Activated T-helper 17 cell treated with anti-CD3 and anti-CD28 coated beads, Interleukin-2, amount 50 U/mL, for 72 hours (primary cell): ENCODE results near the gene SUPT7L. TPM values are rescaled to one million over a fixed set of nuclear protein-coding genes. Genes with fewer than 3 reads are reported as not detected.
A peak's percentile ranks its signal among the peaks of the same experiment; 100 is the strongest.

Experiments used
- ATAC-seq: fragments of 150-1000 bp; cut with Tn5 transposase; replicated peaks from 2 replicates; pipeline ENCODE4 v1.10.0; 2021; ENCODE audit warnings: mild to moderate bottlenecking, moderate library complexity
- H3K27ac Mint-ChIP-seq: one replicate; pipeline ENCODE4 v1.8.0; 2022; ENCODE audit warnings: mixed read lengths
- H3K27me3 Mint-ChIP-seq: one replicate; pipeline ENCODE4 v1.8.0; 2022; ENCODE audit warnings: mixed read lengths
- H3K36me3 Mint-ChIP-seq: one replicate; pipeline ENCODE4 v1.8.0; 2022; ENCODE audit warnings: low read depth, mild to moderate bottlenecking, mixed read lengths
- H3K4me1 Mint-ChIP-seq: one replicate; pipeline ENCODE4 v1.8.0; 2022; ENCODE audit warnings: mixed read lengths
- H3K4me3 Mint-ChIP-seq: one replicate; pipeline ENCODE4 v1.8.0; 2022; ENCODE audit warnings: mild to moderate bottlenecking, mixed read lengths
- H3K9me3 Mint-ChIP-seq: one replicate; pipeline ENCODE4 v1.8.0; 2022; ENCODE audit warnings: mixed read lengths
- total RNA-seq, 2 donors: library from RNA; stranded (reverse); gene quantifications; one replicate each; pipeline ENCODE4 v1.2.3, GENCODE V29; 2022

SUPT7L gene
- total RNA-seq, 2 donors from 2014 or later = 27.7 to 32.7 TPM

GRCh38 chr2:27671235-27671634 lies 7.8 kb upstream of the SUPT7L start:
- Mint-ChIP-seq H3K36me3 (peaks cover 99% of the 10 kb centered on the region), H3K27me3 (no peaks in the 10 kb centered on the region), H3K4me3 (no peak overlapping the region), H3K27ac (peak overlapping the region; percentile 49), H3K4me1 (peaks cover 11% of the 10 kb centered on the region), H3K9me3 (no peaks in the 10 kb centered on the region)
- peak; percentile 50 for ATAC-seq

- Mint-ChIP-seq H3K27ac (no peak overlapping the region), H3K4me3 (no peak overlapping the region), H3K27me3 (no peaks in the 10 kb centered on the region), H3K4me1 (peaks cover 19% of the 10 kb centered on the region), H3K9me3 (no peaks in the 10 kb centered on the region), H3K36me3 (peaks cover 94% of the 10 kb centered on the region)
- ATAC-seq = no peak
Measured at GRCh38 chr2:27667446-27667845, 4.0 kb upstream of the SUPT7L start.

- no peak for ATAC-seq
- peaks cover 25% of the 10 kb centered on the region for H3K4me1 Mint-ChIP-seq
- H3K36me3 Mint-ChIP-seq = peaks cover 95% of the 10 kb centered on the region
Measured at GRCh38 chr2:27664622-27665363, 1.4 kb upstream of the SUPT7L start.

GRCh38 chr2:27664154-27664574 lies 750 bp upstream of the SUPT7L start:
- Mint-ChIP-seq H3K36me3 (peaks cover 95% of the 10 kb centered on the region), H3K9me3 (no peaks in the 10 kb centered on the region), H3K4me3 (peak overlapping the region; percentile 99), H3K4me1 (peaks cover 25% of the 10 kb centered on the region), H3K27ac (peak overlapping the region; percentile 99), H3K27me3 (no peaks in the 10 kb centered on the region)
- ATAC-seq = peak; percentile 4

More at GRCh38 chr2:27664622-27665363, 1.4 kb upstream of the SUPT7L start:
- Mint-ChIP-seq H3K27ac (peak overlapping the region; percentile 99), H3K27me3 (no peaks in the 10 kb centered on the region), H3K9me3 (no peaks in the 10 kb centered on the region), H3K4me3 (peak overlapping the region; percentile 99)

- no peaks in the 10 kb centered on the region for H3K27me3 Mint-ChIP-seq
- ATAC-seq = no peak
- H3K36me3 Mint-ChIP-seq = peaks cover 95% of the 10 kb centered on the region
- no peaks in the 10 kb centered on the region for H3K9me3 Mint-ChIP-seq
- H3K4me1 Mint-ChIP-seq = peaks cover 25% of the 10 kb centered on the region
- H3K27ac Mint-ChIP-seq = no peak overlapping the region
- peak overlapping the region; percentile 99 for H3K4me3 Mint-ChIP-seq
Measured at GRCh38 chr2:27661371-27661770, 2.0 kb downstream of the SUPT7L start.

- Mint-ChIP-seq H3K27ac (peak overlapping the region; percentile 20), H3K4me3 (no peak overlapping the region), H3K9me3 (no peaks in the 10 kb centered on the region), H3K4me1 (peaks cover 17% of the 10 kb centered on the region), H3K27me3 (no peaks in the 10 kb centered on the region), H3K36me3 (peaks cover 98% of the 10 kb centered on the region)
- ATAC-seq = no peak
Measured at GRCh38 chr2:27655155-27655951, 8.1 kb downstream of the SUPT7L start.

GRCh38 chr2:27653397-27653796 lies 10.0 kb downstream of the SUPT7L start:
- peak; percentile 50 for ATAC-seq
- no peaks in the 10 kb centered on the region for H3K9me3 Mint-ChIP-seq
- peaks cover 17% of the 10 kb centered on the region for H3K4me1 Mint-ChIP-seq
- H3K27ac Mint-ChIP-seq = peak overlapping the region; percentile 65
- peaks cover 98% of the 10 kb centered on the region for H3K36me3 Mint-ChIP-seq
- no peak overlapping the region for H3K4me3 Mint-ChIP-seq
- no peaks in the 10 kb centered on the region for H3K27me3 Mint-ChIP-seq

GRCh38 chr2:27652790-27653189 lies 10.6 kb downstream of the SUPT7L start:
- Mint-ChIP-seq H3K4me3 (no peak overlapping the region), H3K27ac (peak overlapping the region; percentile 65), H3K9me3 (no peaks in the 10 kb centered on the region), H3K27me3 (no peaks in the 10 kb centered on the region), H3K4me1 (peaks cover 17% of the 10 kb centered on the region), H3K36me3 (peaks cover 98% of the 10 kb centered on the region)
- ATAC-seq = peak; percentile 83

GRCh38 chr2:27652341-27652740 lies 11.1 kb downstream of the SUPT7L start:
- no peak overlapping the region for H3K4me3 Mint-ChIP-seq

GRCh38 chr2:27651056-27651455 lies 12.4 kb downstream of the SUPT7L start:
- Mint-ChIP-seq H3K4me1 (peaks cover 17% of the 10 kb centered on the region), H3K9me3 (no peaks in the 10 kb centered on the region), H3K27me3 (no peaks in the 10 kb centered on the region), H3K27ac (no peak overlapping the region), H3K36me3 (peaks cover 98% of the 10 kb centered on the region), H3K4me3 (no peak overlapping the region)
- ATAC-seq = no peak

More at GRCh38 chr2:27652341-27652740, 11.1 kb downstream of the SUPT7L start:
- Mint-ChIP-seq H3K9me3 (no peaks in the 10 kb centered on the region), H3K4me1 (peaks cover 17% of the 10 kb centered on the region), H3K36me3 (peaks cover 98% of the 10 kb centered on the region), H3K27me3 (no peaks in the 10 kb centered on the region), H3K27ac (peak overlapping the region; percentile 65)
- ATAC-seq = no peak

GRCh38 chr2:27647737-27648136 lies 15.7 kb downstream of the SUPT7L start:
- Mint-ChIP-seq H3K27me3 (no peaks in the 10 kb centered on the region), H3K4me1 (peaks cover 5% of the 10 kb centered on the region), H3K4me3 (no peak overlapping the region), H3K9me3 (no peaks in the 10 kb centered on the region), H3K36me3 (peaks cover 98% of the 10 kb centered on the region), H3K27ac (peak overlapping the region; percentile 18)
- no peak for ATAC-seq

GRCh38 chr2:27647289-27647688 lies 16.1 kb downstream of the SUPT7L start:
- Mint-ChIP-seq H3K4me1 (peaks cover under 1% of the 10 kb centered on the region), H3K27me3 (no peaks in the 10 kb centered on the region), H3K27ac (peak overlapping the region; percentile 18), H3K4me3 (no peak overlapping the region), H3K9me3 (no peaks in the 10 kb centered on the region), H3K36me3 (peaks cover 98% of the 10 kb centered on the region)
- ATAC-seq = no peak

GRCh38 chr2:27645197-27645596 lies 18.2 kb downstream of the SUPT7L start:
- Mint-ChIP-seq H3K36me3 (peaks cover 100% of the 10 kb centered on the region), H3K27ac (no peak overlapping the region), H3K27me3 (no peaks in the 10 kb centered on the region), H3K4me3 (no peak overlapping the region), H3K4me1 (no peaks in the 10 kb centered on the region), H3K9me3 (no peaks in the 10 kb centered on the region)
- no peak for ATAC-seq

- Mint-ChIP-seq H3K27me3 (no peaks in the 10 kb centered on the region), H3K27ac (no peak overlapping the region), H3K36me3 (peaks cover 83% of the 10 kb centered on the region), H3K4me1 (peaks cover 12% of the 10 kb centered on the region), H3K4me3 (no peak overlapping the region), H3K9me3 (no peaks in the 10 kb centered on the region)
- no peak for ATAC-seq
Measured at GRCh38 chr2:27640722-27641245, 22.6 kb downstream of the SUPT7L start.
